Prostate gland (tissue), 2 donors: ENCODE measurements around the gene CCDC149.

Source experiments
- POLR2A ChIP-seq: fragments of 450-650 bp; IDR thresholded peaks from one replicate; pipeline ENCODE4 v1.6.1; 2016; ENCODE audit warnings: antibody characterized with exemption, mild to moderate bottlenecking
- TF ChIP-seq, protein P1 (sequence below), 4 experiments: fragments of 200-600 bp in 2 of 4; fragments of 450-650 bp in 2 of 4; sonication (generic) in 2 of 4; IDR thresholded peaks; 1 replicate in 3 of 4; 2 replicates in 1 of 4; pipeline ENCODE4 v1.5.1; 2016 to 2019; ENCODE audit warnings: antibody characterized with exemption in 4 of 4, mild to moderate bottlenecking in 2 of 4, moderate library complexity in 2 of 4

DNA sequence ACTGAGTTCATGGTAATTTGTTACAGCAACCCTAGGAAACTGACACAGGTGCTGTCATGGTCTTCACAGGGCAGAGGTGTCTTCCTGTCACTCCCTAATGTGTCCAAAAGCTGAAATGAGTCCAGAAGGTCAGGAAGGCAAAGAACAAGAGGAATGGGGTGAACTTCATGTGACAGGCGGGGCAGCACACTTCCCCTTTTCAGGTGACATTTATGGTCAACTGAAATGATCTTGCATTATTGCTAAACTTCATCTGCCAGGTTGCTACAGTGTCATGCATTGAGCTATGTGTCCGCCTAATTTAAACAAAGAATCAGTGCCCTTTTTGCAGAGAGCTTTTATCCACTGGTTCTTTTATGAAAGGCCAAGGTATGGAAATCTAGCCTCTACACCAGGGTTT lies 15.9 kb upstream of the CCDC149 start:
- TF ChIP-seq, protein P1, sequence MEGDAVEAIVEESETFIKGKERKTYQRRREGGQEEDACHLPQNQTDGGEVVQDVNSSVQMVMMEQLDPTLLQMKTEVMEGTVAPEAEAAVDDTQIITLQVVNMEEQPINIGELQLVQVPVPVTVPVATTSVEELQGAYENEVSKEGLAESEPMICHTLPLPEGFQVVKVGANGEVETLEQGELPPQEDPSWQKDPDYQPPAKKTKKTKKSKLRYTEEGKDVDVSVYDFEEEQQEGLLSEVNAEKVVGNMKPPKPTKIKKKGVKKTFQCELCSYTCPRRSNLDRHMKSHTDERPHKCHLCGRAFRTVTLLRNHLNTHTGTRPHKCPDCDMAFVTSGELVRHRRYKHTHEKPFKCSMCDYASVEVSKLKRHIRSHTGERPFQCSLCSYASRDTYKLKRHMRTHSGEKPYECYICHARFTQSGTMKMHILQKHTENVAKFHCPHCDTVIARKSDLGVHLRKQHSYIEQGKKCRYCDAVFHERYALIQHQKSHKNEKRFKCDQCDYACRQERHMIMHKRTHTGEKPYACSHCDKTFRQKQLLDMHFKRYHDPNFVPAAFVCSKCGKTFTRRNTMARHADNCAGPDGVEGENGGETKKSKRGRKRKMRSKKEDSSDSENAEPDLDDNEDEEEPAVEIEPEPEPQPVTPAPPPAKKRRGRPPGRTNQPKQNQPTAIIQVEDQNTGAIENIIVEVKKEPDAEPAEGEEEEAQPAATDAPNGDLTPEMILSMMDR (IDR thresholded peaks at IDR 0.05): no peak
- TF ChIP-seq POLR2A: no peak
